SK-N-SH (cell line): ENCODE results near the gene CDH4.

ENCODE experiments used
- CHD2 ChIP-seq: fragments of 150-350 bp; IDR thresholded peaks from 2 replicates; pipeline ENCODE4 v1.6.1; 2018; ENCODE audit warnings: low read length; ENCODE audit not compliant: partially characterized antibody
- CTCF ChIP-seq: fragments of 200-600 bp; sonication (generic); IDR thresholded peaks from 2 replicates; pipeline ENCODE4 v1.6.1; 2017; ENCODE audit warnings: antibody characterized with exemption, mild to moderate bottlenecking, moderate library complexity
- MAX ChIP-seq: IDR thresholded peaks from 2 replicates; pipeline ENCODE4 v1.4.0; 2012; ENCODE audit warnings: low read depth
- RXRA ChIP-seq: IDR thresholded peaks from 2 replicates; pipeline ENCODE4 v1.4.0; 2012; ENCODE audit warnings: low read depth, mild to moderate bottlenecking, borderline replicate concordance
- SIN3A ChIP-seq: IDR thresholded peaks from 2 replicates; pipeline ENCODE4 v1.6.1; 2012; ENCODE audit warnings: low read depth, mild to moderate bottlenecking, low read length, moderate library complexity, borderline replicate concordance

DNA sequence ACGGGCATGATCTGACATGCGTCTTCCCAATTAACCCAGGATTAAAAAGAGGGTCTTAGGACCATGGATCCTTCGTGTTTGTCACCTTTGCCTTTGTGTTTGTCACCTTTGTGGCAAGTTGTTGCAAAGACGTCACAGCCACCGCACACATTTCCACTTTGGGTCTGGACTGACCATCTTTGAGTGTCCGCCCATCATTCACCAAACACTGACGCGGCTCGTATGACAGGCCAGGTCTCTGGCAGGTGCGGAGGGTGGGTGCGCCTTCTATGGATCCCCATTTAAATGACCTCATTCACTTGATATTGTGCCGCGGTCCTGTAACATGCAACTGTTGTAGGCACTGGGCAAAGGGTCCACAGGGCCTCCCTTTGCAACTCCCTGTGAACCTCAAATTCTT, 409.5 kb downstream of the CDH4 start:
- TF ChIP-seq MAX, result no peak
- TF ChIP-seq CHD2, result no peak
- TF ChIP-seq CTCF, result no peak
- no peak for TF ChIP-seq RXRA
- TF ChIP-seq SIN3A, result no peak
